Endothelial cell (in vitro differentiated cells): ENCODE measurements around the gene NLRC4. TPM values are rescaled to one million over a fixed set of nuclear protein-coding genes. Genes with fewer than 3 reads are reported as not detected.
A peak's percentile ranks its signal among the peaks of the same experiment; 100 is the strongest.

Experiments
- DNase-seq: peaks from one replicate; pipeline ENCODE4 v3.0.0; 2021; ENCODE audit warnings: low spot score
- H3K27ac Mint-ChIP-seq: one replicate; pipeline ENCODE4 v1.8.0; 2021; ENCODE audit warnings: mixed read lengths, inconsistent platforms; ENCODE audit not compliant: unreplicated experiment
- H3K27me3 Mint-ChIP-seq: one replicate; pipeline ENCODE4 v1.8.0; 2021; ENCODE audit warnings: mild to moderate bottlenecking, moderate library complexity, mixed read lengths, inconsistent platforms; ENCODE audit not compliant: unreplicated experiment
- H3K36me3 Mint-ChIP-seq: one replicate; pipeline ENCODE4 v1.8.0; 2021; ENCODE audit warnings: mild to moderate bottlenecking, low read depth, mixed read lengths, inconsistent platforms; ENCODE audit not compliant: unreplicated experiment
- H3K4me1 Mint-ChIP-seq: one replicate; pipeline ENCODE4 v1.8.0; 2021; ENCODE audit warnings: mild to moderate bottlenecking, mixed read lengths, inconsistent platforms; ENCODE audit not compliant: unreplicated experiment
- H3K4me3 Mint-ChIP-seq: one replicate; pipeline ENCODE4 v1.8.0; 2021; ENCODE audit warnings: mild to moderate bottlenecking, mixed read lengths, inconsistent platforms; ENCODE audit not compliant: unreplicated experiment
- H3K9me3 Mint-ChIP-seq: one replicate; pipeline ENCODE4 v1.8.0; 2021; ENCODE audit warnings: mixed read lengths, inconsistent platforms; ENCODE audit not compliant: unreplicated experiment
- CTCF ChIP-seq: fragments of 200-600 bp; sonication (generic); IDR thresholded peaks from one replicate; pipeline ENCODE4 v1.5.0; 2021; ENCODE audit warnings: antibody characterized with exemption; ENCODE audit not compliant: unreplicated experiment
- total RNA-seq: library from RNA; stranded (reverse); fragmentation: NEBNext Ultra II Directional; extraction: Animal tissue kit (Norgen Biotek cat#: 25700); gene quantifications from one replicate; pipeline ENCODE4 v1.2.1, GENCODE V29; 2021; ENCODE audit not compliant: unreplicated experiment

The NLRC4 gene
- total RNA-seq, 1 donor from 2014 or later, result not detected

- H3K9me3 Mint-ChIP-seq, result no peaks in the 10 kb centered on the region
- H3K4me3 Mint-ChIP-seq, result no peak overlapping the region
- TF ChIP-seq CTCF, result no peak
- no peaks in the 10 kb centered on the region for H3K27me3 Mint-ChIP-seq
- no peak for DNase-seq
- no peak overlapping the region for H3K27ac Mint-ChIP-seq
- peaks cover 8% of the 10 kb centered on the region for H3K36me3 Mint-ChIP-seq
- H3K4me1 Mint-ChIP-seq, result peaks cover 11% of the 10 kb centered on the region
These were observed 32.7 kb downstream of the NLRC4 start for GRCh38 chr2:32231959-32232358.

- Mint-ChIP-seq H3K4me3 (no peak overlapping the region), H3K27ac (peak overlapping the region; percentile 1), H3K9me3 (no peaks in the 10 kb centered on the region), H3K36me3 (peaks cover 9% of the 10 kb centered on the region), H3K27me3 (peaks cover 3% of the 10 kb centered on the region), H3K4me1 (peaks cover 24% of the 10 kb centered on the region)
- DNase-seq, result no peak
- TF ChIP-seq CTCF, result no peak
These were observed 35.1 kb downstream of the NLRC4 start for GRCh38 chr2:32229635-32230034.

GRCh38 chr2:32228181-32228580, 36.5 kb downstream of the NLRC4 start:
- peaks cover 14% of the 10 kb centered on the region for H3K36me3 Mint-ChIP-seq
- H3K27me3 Mint-ChIP-seq, result peaks cover 3% of the 10 kb centered on the region
- peaks cover 31% of the 10 kb centered on the region for H3K4me1 Mint-ChIP-seq
- no peak overlapping the region for H3K27ac Mint-ChIP-seq
- no peak for TF ChIP-seq CTCF
- no peak overlapping the region for H3K4me3 Mint-ChIP-seq
- DNase-seq, result no peak
- no peaks in the 10 kb centered on the region for H3K9me3 Mint-ChIP-seq

GRCh38 chr2:32227492-32227891, 37.2 kb downstream of the NLRC4 start:
- DNase-seq, result no peak
- Mint-ChIP-seq H3K9me3 (no peaks in the 10 kb centered on the region), H3K36me3 (peaks cover 17% of the 10 kb centered on the region), H3K4me1 (peaks cover 31% of the 10 kb centered on the region), H3K27me3 (peaks cover 3% of the 10 kb centered on the region), H3K4me3 (peak overlapping the region; percentile 64), H3K27ac (no peak overlapping the region)
- TF ChIP-seq CTCF, result no peak

GRCh38 chr2:32222966-32223365, 41.7 kb downstream of the NLRC4 start:
- TF ChIP-seq CTCF, result no peak
- Mint-ChIP-seq H3K9me3 (no peaks in the 10 kb centered on the region), H3K27me3 (peaks cover 6% of the 10 kb centered on the region), H3K36me3 (peaks cover 17% of the 10 kb centered on the region), H3K27ac (no peak overlapping the region), H3K4me3 (peak overlapping the region; percentile 67), H3K4me1 (peaks cover 22% of the 10 kb centered on the region)
- no peak for DNase-seq
